HEK293T (cell line): ENCODE data around the gene HAL.

Experiments
- CTCF ChIA-PET: fragments of 350-600 bp; formaldehyde crosslinking; extraction: SDS; loops from one replicate; lab custom pipeline; 2021; ENCODE audit warnings: antibody characterized with exemption, inconsistent platforms; lab: Yijun Ruan, JAX
- POLR2A ChIA-PET: fragments of 350-600 bp; formaldehyde crosslinking; extraction: SDS; loops from one replicate; lab custom pipeline; 2020; ENCODE audit warnings: antibody characterized with exemption, inconsistent platforms; lab: Yijun Ruan, JAX
- DNase-seq: peaks from one replicate; pipeline ENCODE4 v3.0.0; 2012; ENCODE audit warnings: mixed read lengths; ENCODE audit errors: extremely low spot score
- ARNT ChIP-seq: fragments of 450-650 bp; IDR thresholded peaks from 2 replicates; pipeline ENCODE4 v1.6.1; 2017; ENCODE audit warnings: mild to moderate bottlenecking
- BHLHE40 ChIP-seq: fragments of 450-650 bp; IDR thresholded peaks from 2 replicates; pipeline ENCODE4 v1.6.1; 2016; ENCODE audit warnings: mild to moderate bottlenecking, moderate library complexity, borderline replicate concordance
- CTBP1 ChIP-seq: fragments of 450-650 bp; IDR thresholded peaks from 2 replicates; pipeline ENCODE4 v1.6.1; 2016; ENCODE audit warnings: borderline replicate concordance
- ELF4 ChIP-seq: fragments of 450-650 bp; IDR thresholded peaks from 2 replicates; pipeline ENCODE4 v1.6.1; 2017; ENCODE audit warnings: antibody characterized with exemption
- FOXA1 ChIP-seq: fragments of 450-650 bp; IDR thresholded peaks from 2 replicates; pipeline ENCODE4 v1.6.1; 2016; ENCODE audit warnings: mild to moderate bottlenecking
- FOXK2 ChIP-seq: fragments of 450-650 bp; IDR thresholded peaks from 2 replicates; pipeline ENCODE4 v1.6.1; 2016; ENCODE audit warnings: mild to moderate bottlenecking
- FOXM1 ChIP-seq: fragments of 450-650 bp; IDR thresholded peaks from 2 replicates; pipeline ENCODE4 v1.6.1; 2017; ENCODE audit warnings: mild to moderate bottlenecking, borderline replicate concordance
- HDGF ChIP-seq: fragments of 450-650 bp; IDR thresholded peaks from 2 replicates; pipeline ENCODE4 v1.6.1; 2017; ENCODE audit warnings: antibody characterized with exemption, borderline replicate concordance
- L3MBTL2 ChIP-seq: fragments of 450-650 bp; conservative IDR thresholded peaks from 2 replicates; pipeline ENCODE4 v1.6.1; 2016; ENCODE audit warnings: mild to moderate bottlenecking
- LEF1 ChIP-seq: fragments of 450-650 bp; IDR thresholded peaks from 2 replicates; pipeline ENCODE4 v1.6.1; 2017; ENCODE audit warnings: mild to moderate bottlenecking, borderline replicate concordance
- NFRKB ChIP-seq: fragments of 450-650 bp; IDR thresholded peaks from 2 replicates; pipeline ENCODE4 v1.6.1; 2016; ENCODE audit warnings: mild to moderate bottlenecking, moderate library complexity
- PKNOX1 ChIP-seq: fragments of 450-650 bp; IDR thresholded peaks from 2 replicates; pipeline ENCODE4 v1.6.1; 2016
- SP1 ChIP-seq: fragments of 450-650 bp; IDR thresholded peaks from 2 replicates; pipeline ENCODE4 v1.6.1; 2017
- SUZ12 ChIP-seq: fragments of 450-650 bp; IDR thresholded peaks from 2 replicates; pipeline ENCODE4 v1.6.1; 2016; ENCODE audit warnings: mild to moderate bottlenecking
- TARDBP ChIP-seq: fragments of 450-650 bp; IDR thresholded peaks from 2 replicates; pipeline ENCODE4 v1.6.1; 2016
- ZNF384 ChIP-seq: fragments of 450-650 bp; IDR thresholded peaks from 2 replicates; pipeline ENCODE4 v1.6.1; 2016

The HAL gene

GRCh38 chr12:95942101-95942523 lies 54.0 kb downstream of the HAL start:
- TF ChIP-seq FOXK2 (no peak), NFRKB (no peak), BHLHE40 (no peak), SP1 (no peak), ZNF384 (no peak), SUZ12 (no peak)
- ChIA-PET CTCF (no interaction called here), POLR2A (interaction anchor here (0.6 to 2.7 kb wide), 8 partner anchors 11 to 99 kb away, joined by 3 to 10 read pairs (median 4); partner anchors contain the start of gene LTA4H)
- DNase-seq = no peak

GRCh38 chr12:95940514-95940913 lies 55.6 kb downstream of the HAL start:
- CTCF ChIA-PET = no interaction called here
- POLR2A ChIA-PET = no interaction called here
- TF ChIP-seq ELF4 = no peak
- no peak for TF ChIP-seq NFRKB
- TF ChIP-seq PKNOX1 = no peak
- no peak for TF ChIP-seq SP1
- no peak for TF ChIP-seq SUZ12
- TF ChIP-seq FOXA1 = no peak
- TF ChIP-seq BHLHE40 = no peak
- TF ChIP-seq ARNT = no peak
- TF ChIP-seq L3MBTL2 = no peak
- no peak for TF ChIP-seq CTBP1
- TF ChIP-seq FOXK2 = no peak
- TF ChIP-seq HDGF = no peak
- TF ChIP-seq LEF1 = no peak
- no peak for TF ChIP-seq TARDBP
- TF ChIP-seq FOXM1 = no peak
- TF ChIP-seq ZNF384 = no peak
- no peak for DNase-seq
